Measurements from ENCODE around the gene DNMT3A.
"Not testable (repeated sequence)": the region's sequence is repeated elsewhere in the genome, so short reads cannot be mapped to it uniquely, and the experiment has no call there.

The DNMT3A gene

GRCh38 chr2:25229279-25230197 lies 112.2 kb downstream of the DNMT3A start:
- DNase-seq = no peak

GRCh38 chr2:25228848-25229278 lies 112.9 kb downstream of the DNMT3A start:
- peak; percentile 76 for DNase-seq

GRCh38 chr2:25227576-25227975 lies 114.1 kb downstream of the DNMT3A start:
- DNase-seq = no peak

- DNase-seq = no peak
These were observed 114.9 kb downstream of the DNMT3A start for GRCh38 chr2:25226827-25227226.

GRCh38 chr2:25222477-25223121 lies 119.1 kb downstream of the DNMT3A start:
- DNase-seq = no peak

GRCh38 chr2:25221579-25221978 lies 120.1 kb downstream of the DNMT3A start:
- DNase-seq = no peak

- DNase-seq = no peak
These were observed 121.4 kb downstream of the DNMT3A start for GRCh38 chr2:25220313-25220712.

- DNase-seq = no peak
These were observed 122.1 kb downstream of the DNMT3A start for GRCh38 chr2:25219621-25220020.

- DNase-seq = no peak
These were observed 123.6 kb downstream of the DNMT3A start for GRCh38 chr2:25218100-25218499.

- DNase-seq = peak; percentile 71
These were observed 125.6 kb downstream of the DNMT3A start for GRCh38 chr2:25215948-25216679.

GRCh38 chr2:25215232-25215631 lies 126.5 kb downstream of the DNMT3A start:
- DNase-seq = no peak

GRCh38 chr2:25213229-25213628 lies 128.5 kb downstream of the DNMT3A start:
- no peak for DNase-seq

GRCh38 chr2:25210923-25211322 lies 130.8 kb downstream of the DNMT3A start:
- DNase-seq = not testable (repeated sequence)

GRCh38 chr2:25207078-25207545 lies 134.6 kb downstream of the DNMT3A start:
- DNase-seq = no peak

GRCh38 chr2:25204190-25204838 lies 137.4 kb downstream of the DNMT3A start:
- no peak for DNase-seq

- DNase-seq = no peak
These were observed 139.4 kb downstream of the DNMT3A start for GRCh38 chr2:25202275-25202674.

- no peak for DNase-seq
These were observed 139.9 kb downstream of the DNMT3A start for GRCh38 chr2:25201794-25202193.

- peak; percentile 34 for DNase-seq
These were observed 140.5 kb downstream of the DNMT3A start for GRCh38 chr2:25201265-25201664.

- no peak for DNase-seq
These were observed 143.1 kb downstream of the DNMT3A start for GRCh38 chr2:25198576-25198975.

- DNase-seq = no peak
These were observed 143.6 kb downstream of the DNMT3A start for GRCh38 chr2:25198209-25198525.

- DNase-seq = no peak
These were observed 144.2 kb downstream of the DNMT3A start for GRCh38 chr2:25197336-25198208.

- DNase-seq = no peak
These were observed 147.1 kb downstream of the DNMT3A start for GRCh38 chr2:25194576-25195122.

All from RPMI8226 (cell line).